Measurements from ENCODE around the gene PDLIM1.

GRCh38 chr10:95287281-95287680 lies 3.5 kb downstream of the PDLIM1 start:
- TF ChIP-seq CTCF (IDR thresholded peaks at IDR 0.05) = no peak
- no peak for TF ChIP-seq GATA2 (CRISPR knock-in tag; IDR thresholded peaks at IDR 0.05)
- TF ChIP-seq SIN3A (IDR thresholded peaks at IDR 0.05; ENCODE audit: borderline replicate concordance, low read depth, low read length) = no peak
- no peak for TF ChIP-seq USF2 (IDR thresholded peaks at IDR 0.05; ENCODE audit: borderline replicate concordance, low read depth, low read length)
- TF ChIP-seq RAD21 (IDR thresholded peaks at IDR 0.05; ENCODE audit: low read length) = no peak

All from SK-N-SH (cell line).